Lower leg skin (tissue), 3 donors: ENCODE results near the gene SLC9A4.

Source experiments
- CTCF ChIP-seq, 3 donors: fragments of 450-650 bp; IDR thresholded peaks; one replicate each; pipeline ENCODE4 v1.5.1; 2016; ENCODE audit warnings: antibody characterized with exemption in 3 of 3, mild to moderate bottlenecking in 3 of 3, moderate library complexity in 2 of 3
- POLR2A ChIP-seq, 2 donors: fragments of 450-650 bp; IDR thresholded peaks; one replicate each; pipeline ENCODE4 v1.6.1; 2016 to 2017; ENCODE audit warnings: antibody characterized with exemption in 2 of 2, mild to moderate bottlenecking in 1 of 2, moderate library complexity in 1 of 2

GRCh38 chr2:102434655-102435381 lies 38.2 kb upstream of the SLC9A4 start:
- TF ChIP-seq POLR2A (IDR thresholded peaks at IDR 0.05) (no peak), CTCF (IDR thresholded peaks at IDR 0.05) (no peak)
